Retinal pigment epithelial cell (primary cell): ENCODE results near the gene ZNF3.
"Not testable (repeated sequence)": the region's sequence is repeated elsewhere in the genome, so short reads cannot be mapped to it uniquely, and the experiment has no call there.

Source experiments
- DNase-seq: peaks from one replicate; pipeline ENCODE4 v3.0.0-alpha.2; 2010; ENCODE audit warnings: low read depth
- H3K4me3 ChIP-seq: 2 replicates; pipeline ENCODE4 v1.5.1; 2011; ENCODE audit warnings: mild to moderate bottlenecking, low read length, control low read depth, moderate library complexity
- TF ChIP-seq, protein P1 (sequence below): conservative IDR thresholded peaks from 2 replicates; pipeline ENCODE4 v1.5.1; 2011; ENCODE audit warnings: low read depth, low read length, control low read depth, inconsistent platforms

The ZNF3 gene

DNA sequence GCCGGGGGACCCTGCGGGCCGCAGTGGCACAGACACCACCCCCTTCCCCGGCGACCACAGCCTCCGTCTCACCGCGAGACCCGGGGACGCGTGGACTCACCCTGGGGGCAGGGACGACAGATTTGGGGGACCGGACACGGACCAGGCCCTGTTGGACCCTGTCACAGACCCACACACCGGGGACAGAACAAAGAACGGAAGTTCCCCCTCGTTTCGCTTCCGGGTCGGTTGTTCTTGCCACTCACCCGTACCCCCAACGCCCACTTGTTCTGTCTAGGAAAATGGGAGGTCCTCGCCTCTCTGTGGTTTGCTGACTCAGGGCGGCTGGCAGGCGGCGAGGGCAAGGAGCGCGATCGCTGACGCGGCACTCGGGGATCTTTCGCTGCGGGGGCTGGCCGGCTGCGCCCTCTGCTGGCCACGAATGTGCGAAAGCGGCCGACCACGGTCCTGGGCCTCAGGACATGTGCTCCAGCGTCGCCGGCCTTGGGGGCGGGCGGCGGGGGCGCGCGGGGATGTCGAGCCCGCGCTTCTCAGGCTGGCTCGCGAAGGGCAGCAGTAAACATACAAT is at the start of gene ZNF3:
Gene ZNF3 (minus strand): TSS at position 189 of the 568 bp plus-strand sequence. CDS start 4,366 bp downstream, outside the sequence.
- peak; percentile 97 for DNase-seq
- peak within 1 kb of the TSS; percentile 96 for H3K4me3 ChIP-seq
- TF ChIP-seq, protein P1, sequence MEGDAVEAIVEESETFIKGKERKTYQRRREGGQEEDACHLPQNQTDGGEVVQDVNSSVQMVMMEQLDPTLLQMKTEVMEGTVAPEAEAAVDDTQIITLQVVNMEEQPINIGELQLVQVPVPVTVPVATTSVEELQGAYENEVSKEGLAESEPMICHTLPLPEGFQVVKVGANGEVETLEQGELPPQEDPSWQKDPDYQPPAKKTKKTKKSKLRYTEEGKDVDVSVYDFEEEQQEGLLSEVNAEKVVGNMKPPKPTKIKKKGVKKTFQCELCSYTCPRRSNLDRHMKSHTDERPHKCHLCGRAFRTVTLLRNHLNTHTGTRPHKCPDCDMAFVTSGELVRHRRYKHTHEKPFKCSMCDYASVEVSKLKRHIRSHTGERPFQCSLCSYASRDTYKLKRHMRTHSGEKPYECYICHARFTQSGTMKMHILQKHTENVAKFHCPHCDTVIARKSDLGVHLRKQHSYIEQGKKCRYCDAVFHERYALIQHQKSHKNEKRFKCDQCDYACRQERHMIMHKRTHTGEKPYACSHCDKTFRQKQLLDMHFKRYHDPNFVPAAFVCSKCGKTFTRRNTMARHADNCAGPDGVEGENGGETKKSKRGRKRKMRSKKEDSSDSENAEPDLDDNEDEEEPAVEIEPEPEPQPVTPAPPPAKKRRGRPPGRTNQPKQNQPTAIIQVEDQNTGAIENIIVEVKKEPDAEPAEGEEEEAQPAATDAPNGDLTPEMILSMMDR: peak; percentile 74

DNA sequence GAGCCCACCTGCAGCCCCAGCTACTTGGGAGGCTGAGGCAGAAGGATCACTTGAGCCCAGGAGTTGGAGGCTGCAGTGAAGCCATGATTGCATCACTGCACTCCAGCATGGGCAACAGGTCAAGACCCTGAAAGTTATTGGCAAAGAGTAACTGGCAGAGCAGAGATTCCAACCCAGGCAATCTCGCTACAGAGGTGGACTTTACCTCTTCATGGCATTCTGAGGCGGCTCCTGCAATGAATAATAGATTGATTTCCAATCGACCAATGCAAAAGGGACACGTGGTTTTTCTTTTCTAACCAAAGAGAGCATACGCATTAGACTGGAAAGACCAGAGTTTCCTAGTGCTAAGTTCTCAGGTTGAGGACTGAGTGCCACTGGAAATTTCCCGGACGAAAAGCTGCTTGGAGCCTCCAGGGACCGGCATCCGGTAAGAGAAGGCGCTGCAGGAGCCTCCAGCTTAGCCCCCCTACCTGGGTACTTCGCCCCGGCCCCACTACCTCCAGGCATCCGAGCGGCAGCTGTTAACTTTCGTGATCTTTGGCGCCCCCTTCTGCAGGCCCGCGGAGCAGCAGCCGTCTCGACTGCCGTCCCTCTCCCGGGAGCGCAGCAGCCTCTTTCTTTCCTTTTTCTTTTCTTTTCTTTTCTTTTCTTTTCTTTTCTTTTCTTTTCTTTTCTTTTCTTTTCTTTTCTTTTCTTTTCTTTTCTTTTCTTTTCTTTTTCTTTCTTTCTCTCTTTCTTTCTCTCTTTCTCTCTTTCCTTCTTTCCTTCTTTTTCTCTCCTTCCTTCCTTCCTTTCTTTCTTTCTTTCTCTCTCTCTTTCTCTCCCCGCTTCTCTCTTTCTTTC is 49.3 kb upstream of the ZNF3 start:
- no peak overlapping the region for H3K4me3 ChIP-seq
- DNase-seq: no peak
- TF ChIP-seq, protein P1: peak; percentile 80

DNA sequence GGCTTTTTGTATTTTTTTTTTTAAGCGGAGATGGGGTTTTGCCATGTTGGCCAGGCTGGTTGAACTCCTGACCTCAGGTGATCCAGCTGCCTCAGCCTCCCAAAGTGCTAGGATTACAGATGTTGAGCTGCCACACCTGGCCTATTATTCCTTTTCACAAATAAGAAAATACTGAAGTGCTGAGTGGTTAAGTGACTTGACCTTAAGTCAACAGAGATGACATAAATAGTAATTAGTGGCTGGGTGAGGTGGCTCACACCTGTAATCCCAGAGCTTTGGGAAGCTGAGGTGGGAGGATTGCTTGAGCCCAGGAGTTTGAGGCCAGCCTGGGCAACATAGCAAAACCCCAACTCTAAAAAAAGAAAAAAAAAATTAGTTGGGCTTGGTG is 48.7 kb upstream of the ZNF3 start:
- not testable (repeated sequence) for DNase-seq, H3K4me3 ChIP-seq

DNA sequence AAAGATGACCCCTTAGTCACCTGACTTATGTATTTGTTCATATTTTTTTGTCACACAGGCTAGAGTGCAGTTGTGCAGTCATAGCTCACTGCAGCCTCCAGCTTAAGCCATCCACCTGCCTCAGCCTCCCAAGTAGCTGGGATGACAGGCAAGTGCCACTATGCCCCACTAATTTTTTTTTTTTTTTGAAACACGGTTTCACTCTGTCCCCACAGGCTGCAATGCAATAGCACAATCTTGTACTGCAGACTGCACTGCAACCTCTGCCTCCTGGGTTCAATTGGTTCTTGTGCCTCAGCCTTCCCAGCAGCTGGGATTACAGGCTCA is 47.1 kb upstream of the ZNF3 start:
- TF ChIP-seq, protein P1: no peak
- no peak for DNase-seq
- no peak overlapping the region for H3K4me3 ChIP-seq

DNA sequence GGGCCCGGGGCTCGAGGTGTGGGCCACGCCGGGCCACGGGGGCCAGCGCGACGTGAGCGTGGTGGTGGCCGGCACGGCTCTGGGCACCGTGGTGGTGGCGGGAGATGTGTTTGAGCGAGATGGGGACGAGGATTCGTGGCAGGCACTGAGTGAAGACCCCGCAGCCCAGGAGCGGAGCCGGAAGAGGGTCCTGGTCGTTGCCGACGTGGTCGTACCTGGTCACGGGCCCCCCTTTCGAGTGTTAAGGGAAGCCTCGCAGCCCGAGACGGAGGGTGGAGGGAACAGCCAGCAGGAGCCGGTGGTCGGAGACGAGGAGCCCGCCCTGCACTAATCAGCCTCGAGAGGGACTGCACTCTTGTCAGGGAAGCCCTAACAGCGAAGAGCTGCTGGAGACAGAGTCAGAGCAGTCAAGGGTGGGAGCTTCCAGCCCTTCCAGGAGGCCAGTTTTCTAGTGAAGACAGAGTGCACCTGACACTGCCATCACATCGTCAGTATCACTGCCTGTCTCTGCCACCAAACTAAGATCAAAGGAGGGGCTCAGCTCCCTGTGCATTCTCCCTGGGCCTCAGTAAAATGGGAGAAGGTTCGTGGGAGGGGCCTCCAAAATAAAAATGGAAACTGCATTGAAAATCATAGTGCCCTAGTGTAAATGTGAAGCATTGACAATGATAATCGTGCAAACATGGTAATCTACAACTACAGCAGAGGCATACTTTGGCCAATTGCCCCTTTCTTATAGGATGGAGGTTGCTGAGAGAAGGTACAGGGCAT is 46.5 kb upstream of the ZNF3 start:
- H3K4me3 ChIP-seq: peak overlapping the region; percentile 64
- TF ChIP-seq, protein P1: no peak
- DNase-seq: no peak

DNA sequence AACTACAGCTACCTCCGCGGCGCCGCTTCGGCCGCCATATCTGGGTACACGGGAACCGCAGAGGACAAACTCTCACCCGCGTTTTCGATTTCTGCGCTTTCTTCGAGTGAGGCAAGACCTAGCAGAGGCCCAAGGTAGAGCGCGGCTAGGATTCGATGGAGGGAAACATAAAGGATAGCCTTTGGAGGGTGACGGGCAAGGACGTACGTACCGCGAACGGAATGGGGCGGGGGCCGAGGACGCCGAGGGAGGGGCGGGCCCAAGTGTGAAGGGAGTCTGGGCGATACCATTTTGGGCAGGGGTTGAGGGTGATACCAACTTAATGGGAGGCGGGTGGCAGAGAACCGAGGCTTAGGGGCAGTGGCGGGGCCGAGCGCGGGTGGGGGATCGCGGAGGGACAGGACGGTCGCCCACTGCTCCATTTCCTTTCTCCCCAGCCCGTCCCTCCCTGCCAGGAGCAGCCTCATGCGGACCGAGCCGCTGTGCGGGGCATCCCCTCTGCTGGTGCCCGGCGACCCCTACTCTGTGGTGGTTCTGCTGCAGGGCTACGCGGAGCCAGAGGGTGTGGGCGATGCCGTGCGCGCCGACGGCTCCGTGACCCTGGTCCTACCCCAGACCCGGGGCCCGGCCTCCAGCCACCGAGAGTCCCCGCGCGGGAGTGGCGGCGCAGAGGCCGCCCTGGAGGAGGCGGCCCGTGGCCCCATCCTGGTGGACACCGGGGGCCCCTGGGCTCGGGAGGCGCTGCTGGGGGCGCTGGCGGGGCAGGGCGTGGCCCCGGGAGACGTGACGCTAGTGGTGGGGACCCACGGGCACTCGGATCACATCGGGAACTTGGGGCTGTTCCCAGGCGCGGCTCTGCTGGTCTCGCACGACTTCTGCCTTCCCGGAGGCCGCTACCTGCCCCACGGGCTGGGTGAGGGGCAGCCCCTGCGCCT is 45.7 kb upstream of the ZNF3 start, which contains the start of gene MBLAC1:
Gene MBLAC1 (plus strand): TSS at position 37 of the 935 bp plus-strand sequence. CDS start 429 bp downstream, at position 466.
- peak within 1 kb of the TSS; percentile 64 for H3K4me3 ChIP-seq
- TF ChIP-seq, protein P1: no peak
- peak; percentile 74 for DNase-seq
